NB4 (cell line): Measurements from ENCODE around the gene NUDT8.

ENCODE experiments used
- DNase-seq: peaks from one replicate; pipeline ENCODE4 v3.0.0; 2010; ENCODE audit warnings: low read depth
- H3K4me3 ChIP-seq: one replicate; pipeline ENCODE4 v1.5.1; 2011; ENCODE audit warnings: mild to moderate bottlenecking, low read depth, low read length, moderate library complexity
- MYC ChIP-seq: IDR thresholded peaks from 2 replicates; pipeline ENCODE4 v1.6.1; 2011; ENCODE audit warnings: low read depth, low read length
- POLR2A ChIP-seq: IDR thresholded peaks from 2 replicates; pipeline ENCODE4 v1.6.1; 2011; ENCODE audit warnings: mild to moderate bottlenecking; ENCODE audit not compliant: insufficient read length; ENCODE audit errors: extremely low read depth
- TF ChIP-seq, protein P1 (sequence below): IDR thresholded peaks from 2 replicates; pipeline ENCODE4 v1.6.1; 2011; ENCODE audit warnings: low read depth, low read length
- TF ChIP-seq, protein P2 (sequence below): IDR thresholded peaks from one replicate; pipeline ENCODE4 v1.5.1; 2012; ENCODE audit warnings: low read depth, low read length

NUDT8 gene

DNA sequence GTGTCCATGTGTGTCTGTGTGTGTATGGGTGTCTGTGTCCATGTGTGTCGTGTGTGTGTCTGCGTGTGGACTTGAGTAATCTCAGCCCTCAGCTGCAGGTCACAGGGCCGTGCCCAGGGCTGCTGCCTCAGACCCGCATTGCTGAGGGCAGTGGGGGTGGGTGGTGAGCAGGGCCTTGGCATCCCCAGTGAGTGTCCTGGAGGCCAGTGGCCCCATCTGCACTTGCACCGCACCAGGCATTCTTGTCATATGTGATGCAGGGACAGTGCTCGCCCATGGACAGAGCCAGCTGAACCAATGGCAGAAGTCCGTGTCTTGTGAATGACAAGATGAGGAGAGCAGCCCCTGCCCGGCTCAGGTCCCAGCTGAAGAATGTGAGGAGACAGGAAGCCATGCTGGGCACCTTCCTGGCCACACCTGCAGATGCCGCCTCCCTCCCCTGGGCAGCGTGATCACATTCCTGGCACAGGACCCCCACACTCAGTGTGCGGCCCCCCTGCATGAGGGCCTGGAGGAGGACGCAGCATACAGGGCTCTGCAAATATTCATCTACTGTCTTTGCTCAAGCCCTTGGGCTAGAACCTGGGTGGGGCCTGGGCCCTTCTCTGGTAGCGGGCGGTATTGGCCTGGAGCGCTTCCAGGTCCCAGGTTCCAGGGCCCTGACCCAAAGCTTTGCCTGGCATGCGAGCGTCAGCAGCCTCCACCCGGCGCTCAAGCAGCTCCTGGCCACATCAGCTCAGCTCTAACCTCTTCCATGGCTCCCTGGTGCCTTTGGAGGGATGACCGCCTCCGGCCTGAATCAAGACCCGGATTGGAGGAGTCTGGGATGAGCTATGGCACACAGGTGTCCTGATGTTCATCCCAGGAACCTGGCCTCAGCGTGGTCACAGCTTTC lies 40.8 kb upstream of the NUDT8 start:
- no peak for TF ChIP-seq POLR2A
- no peak for TF ChIP-seq MYC
- TF ChIP-seq, protein P1, sequence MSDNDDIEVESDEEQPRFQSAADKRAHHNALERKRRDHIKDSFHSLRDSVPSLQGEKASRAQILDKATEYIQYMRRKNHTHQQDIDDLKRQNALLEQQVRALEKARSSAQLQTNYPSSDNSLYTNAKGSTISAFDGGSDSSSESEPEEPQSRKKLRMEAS = no peak
- TF ChIP-seq, protein P2, sequence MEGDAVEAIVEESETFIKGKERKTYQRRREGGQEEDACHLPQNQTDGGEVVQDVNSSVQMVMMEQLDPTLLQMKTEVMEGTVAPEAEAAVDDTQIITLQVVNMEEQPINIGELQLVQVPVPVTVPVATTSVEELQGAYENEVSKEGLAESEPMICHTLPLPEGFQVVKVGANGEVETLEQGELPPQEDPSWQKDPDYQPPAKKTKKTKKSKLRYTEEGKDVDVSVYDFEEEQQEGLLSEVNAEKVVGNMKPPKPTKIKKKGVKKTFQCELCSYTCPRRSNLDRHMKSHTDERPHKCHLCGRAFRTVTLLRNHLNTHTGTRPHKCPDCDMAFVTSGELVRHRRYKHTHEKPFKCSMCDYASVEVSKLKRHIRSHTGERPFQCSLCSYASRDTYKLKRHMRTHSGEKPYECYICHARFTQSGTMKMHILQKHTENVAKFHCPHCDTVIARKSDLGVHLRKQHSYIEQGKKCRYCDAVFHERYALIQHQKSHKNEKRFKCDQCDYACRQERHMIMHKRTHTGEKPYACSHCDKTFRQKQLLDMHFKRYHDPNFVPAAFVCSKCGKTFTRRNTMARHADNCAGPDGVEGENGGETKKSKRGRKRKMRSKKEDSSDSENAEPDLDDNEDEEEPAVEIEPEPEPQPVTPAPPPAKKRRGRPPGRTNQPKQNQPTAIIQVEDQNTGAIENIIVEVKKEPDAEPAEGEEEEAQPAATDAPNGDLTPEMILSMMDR = no peak
- no peak for DNase-seq
- no peak overlapping the region for H3K4me3 ChIP-seq

DNA sequence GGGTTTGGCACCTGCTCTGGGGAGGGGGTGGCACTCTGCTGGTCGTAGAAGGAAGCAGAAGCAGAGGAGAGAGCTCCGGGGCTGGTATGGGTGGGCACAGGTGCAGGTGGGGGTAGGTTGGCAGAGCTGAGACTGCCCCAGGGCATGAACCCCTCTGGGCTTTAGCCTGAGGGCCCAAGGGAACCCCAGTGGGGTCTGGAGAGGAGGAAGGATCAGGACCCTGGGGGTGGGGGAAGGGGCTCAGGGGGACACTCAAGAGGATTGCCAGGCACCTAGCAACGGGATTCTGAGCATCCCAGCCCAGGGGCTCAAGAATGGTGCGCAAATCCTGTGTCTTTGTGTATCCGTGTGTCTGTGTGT lies 38.4 kb upstream of the NUDT8 start:
- H3K4me3 ChIP-seq = no peak overlapping the region
- no peak for TF ChIP-seq POLR2A
- TF ChIP-seq, protein P1 = no peak
- no peak for TF ChIP-seq MYC
- TF ChIP-seq, protein P2 = no peak
- DNase-seq = no peak

DNA sequence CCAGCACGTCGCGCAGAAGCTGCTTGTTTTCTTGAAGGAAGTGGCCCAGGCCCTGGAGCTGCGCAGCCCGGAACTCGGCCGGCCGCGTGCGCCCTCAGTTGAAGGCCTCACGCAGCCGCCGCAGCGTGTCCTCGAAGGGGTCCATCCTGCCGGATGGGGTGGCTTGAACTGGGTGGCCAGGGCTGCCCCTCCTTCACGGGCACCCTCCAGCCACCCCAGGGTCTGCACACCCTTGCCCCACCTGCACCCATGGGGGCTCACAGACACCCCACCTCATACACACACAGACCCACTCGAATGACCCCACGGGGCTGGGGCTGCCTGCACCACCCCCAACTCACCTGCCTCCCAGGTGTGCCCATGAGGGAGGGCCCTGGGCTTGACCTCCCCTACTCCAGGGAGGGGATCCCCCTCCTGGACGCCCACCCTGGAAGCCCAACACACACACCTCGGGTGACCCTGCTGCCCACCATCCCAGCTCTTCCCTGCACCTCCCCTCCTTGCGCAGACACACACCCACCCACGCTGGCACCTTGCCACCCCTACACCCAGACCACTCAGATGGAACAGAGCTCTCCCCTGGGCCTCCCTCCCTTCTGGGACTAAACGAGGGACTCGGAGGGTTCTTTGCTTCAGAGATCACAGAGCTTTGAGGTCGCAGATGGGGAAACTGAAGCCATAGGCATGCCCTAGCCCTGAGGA lies 37.9 kb upstream of the NUDT8 start:
- no peak overlapping the region for H3K4me3 ChIP-seq
- no peak for DNase-seq
- TF ChIP-seq, protein P1 = no peak

DNA sequence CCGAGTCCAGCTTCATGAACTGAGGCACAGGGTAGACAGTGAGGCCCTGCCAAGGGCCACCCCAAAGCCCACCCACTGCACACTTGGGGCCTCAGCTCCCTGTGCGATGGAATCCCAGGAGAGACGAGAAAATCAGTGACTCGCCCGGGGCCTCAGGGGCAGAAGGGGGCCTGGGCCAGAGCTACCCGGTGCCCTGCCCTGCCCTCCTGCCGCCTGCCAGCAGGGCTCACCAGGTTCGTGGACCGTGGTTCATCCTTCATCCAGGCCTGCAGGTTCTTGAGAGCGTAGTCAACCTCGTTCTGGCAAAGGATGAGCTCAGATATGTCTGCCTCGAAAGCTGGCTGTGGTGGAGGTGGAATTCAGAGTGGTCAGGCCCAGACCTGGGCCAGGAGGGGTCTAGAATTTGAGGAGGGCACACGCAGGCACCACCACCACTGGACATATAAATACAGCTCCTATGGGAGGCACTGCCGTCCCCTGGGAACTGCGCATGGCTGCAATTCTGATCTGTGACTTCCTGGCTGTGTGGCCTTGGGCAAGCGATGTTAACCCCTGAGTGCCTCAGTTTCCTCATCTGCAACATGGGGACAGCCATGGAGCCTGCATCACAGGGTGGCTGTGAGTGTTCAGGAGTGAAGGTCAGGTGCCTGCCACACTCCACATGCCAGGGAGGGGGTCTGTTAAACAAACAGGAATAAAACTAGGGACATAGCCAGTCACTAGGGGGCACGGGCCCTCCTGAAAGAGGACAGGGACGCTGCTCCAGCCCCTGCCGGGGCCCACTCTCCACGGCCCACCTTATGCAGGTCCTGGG lies 37.1 kb upstream of the NUDT8 start:
- TF ChIP-seq, protein P1 = no peak
- no peak for TF ChIP-seq MYC
- TF ChIP-seq, protein P2 = no peak
- no peak for TF ChIP-seq POLR2A
- no peak overlapping the region for H3K4me3 ChIP-seq
- DNase-seq = no peak

DNA sequence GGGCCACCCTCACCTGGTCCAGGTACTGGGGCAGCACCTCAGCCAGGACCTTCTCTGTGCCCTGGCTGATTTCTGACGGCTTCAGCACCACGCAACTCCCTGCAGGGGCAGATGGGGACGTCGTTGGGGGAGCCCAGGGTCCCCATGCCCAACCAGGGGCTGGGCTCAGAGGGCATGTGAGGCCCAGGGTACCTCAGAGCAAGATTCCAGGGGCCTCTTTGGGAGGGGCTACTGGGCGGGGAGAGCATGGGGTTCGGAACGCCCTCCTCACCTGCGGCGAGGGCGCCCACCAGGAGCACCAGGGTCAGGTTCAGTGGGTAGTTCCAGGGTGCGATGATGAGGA lies 36.5 kb upstream of the NUDT8 start:
- TF ChIP-seq, protein P2 = no peak
- no peak for TF ChIP-seq POLR2A
- no peak for TF ChIP-seq MYC
- TF ChIP-seq, protein P1 = no peak
- no peak overlapping the region for H3K4me3 ChIP-seq
- no peak for DNase-seq
